ENCODE data around the gene MLLT3.

The MLLT3 gene

GRCh38 chr9:20511686-20512085 lies 110.6 kb downstream of the MLLT3 start:
- no peak overlapping the region for H3K4me3 ChIP-seq (ENCODE audit: low read depth, low read length)
- TF ChIP-seq, protein P1, sequence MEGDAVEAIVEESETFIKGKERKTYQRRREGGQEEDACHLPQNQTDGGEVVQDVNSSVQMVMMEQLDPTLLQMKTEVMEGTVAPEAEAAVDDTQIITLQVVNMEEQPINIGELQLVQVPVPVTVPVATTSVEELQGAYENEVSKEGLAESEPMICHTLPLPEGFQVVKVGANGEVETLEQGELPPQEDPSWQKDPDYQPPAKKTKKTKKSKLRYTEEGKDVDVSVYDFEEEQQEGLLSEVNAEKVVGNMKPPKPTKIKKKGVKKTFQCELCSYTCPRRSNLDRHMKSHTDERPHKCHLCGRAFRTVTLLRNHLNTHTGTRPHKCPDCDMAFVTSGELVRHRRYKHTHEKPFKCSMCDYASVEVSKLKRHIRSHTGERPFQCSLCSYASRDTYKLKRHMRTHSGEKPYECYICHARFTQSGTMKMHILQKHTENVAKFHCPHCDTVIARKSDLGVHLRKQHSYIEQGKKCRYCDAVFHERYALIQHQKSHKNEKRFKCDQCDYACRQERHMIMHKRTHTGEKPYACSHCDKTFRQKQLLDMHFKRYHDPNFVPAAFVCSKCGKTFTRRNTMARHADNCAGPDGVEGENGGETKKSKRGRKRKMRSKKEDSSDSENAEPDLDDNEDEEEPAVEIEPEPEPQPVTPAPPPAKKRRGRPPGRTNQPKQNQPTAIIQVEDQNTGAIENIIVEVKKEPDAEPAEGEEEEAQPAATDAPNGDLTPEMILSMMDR (IDR thresholded peaks at IDR 0.05; ENCODE audit: borderline replicate concordance, insufficient read depth, low read depth, low read length), result no peak

GRCh38 chr9:20509466-20509865 lies 112.8 kb downstream of the MLLT3 start:
- H3K4me3 ChIP-seq (ENCODE audit: low read depth, low read length), result no peak overlapping the region
- TF ChIP-seq, protein P1 (IDR thresholded peaks at IDR 0.05; ENCODE audit: borderline replicate concordance, insufficient read depth, low read depth, low read length), result no peak

- TF ChIP-seq, protein P1 (IDR thresholded peaks at IDR 0.05; ENCODE audit: borderline replicate concordance, insufficient read depth, low read depth, low read length), result no peak
- H3K4me3 ChIP-seq (ENCODE audit: low read depth, low read length), result no peak overlapping the region
Observed at GRCh38 chr9:20508242-20508641, 114.1 kb downstream of the MLLT3 start.

DNA sequence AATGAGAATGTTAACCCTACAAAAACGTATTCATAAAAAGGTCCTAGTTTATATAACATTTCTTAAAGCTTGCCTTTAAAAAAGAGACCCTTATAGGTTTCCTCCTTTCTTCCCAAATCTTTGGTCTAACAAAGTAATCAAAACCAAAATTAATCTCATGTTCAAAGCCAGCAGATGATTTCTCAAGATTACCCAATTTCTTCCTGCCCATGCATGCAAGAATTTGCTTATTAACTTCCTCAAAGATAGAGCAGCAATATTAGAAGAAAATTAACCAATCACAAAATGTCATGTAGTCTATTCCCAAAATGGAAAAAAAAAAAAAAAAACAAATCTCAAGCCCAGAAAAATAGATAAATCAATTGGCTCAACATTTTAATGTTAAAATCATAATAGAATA lies 114.9 kb downstream of the MLLT3 start:
- TF ChIP-seq, protein P1 (IDR thresholded peaks at IDR 0.05; ENCODE audit: borderline replicate concordance, insufficient read depth, low read depth, low read length), result no peak

GRCh38 chr9:20506099-20506900 lies 116.0 kb downstream of the MLLT3 start:
- TF ChIP-seq, protein P1 (IDR thresholded peaks at IDR 0.05; ENCODE audit: borderline replicate concordance, insufficient read depth, low read depth, low read length), result no peak
- H3K4me3 ChIP-seq (ENCODE audit: low read depth, low read length), result no peak overlapping the region

More for the DNA sequence above, 114.9 kb downstream of the MLLT3 start:
- H3K4me3 ChIP-seq (ENCODE audit: low read depth, low read length), result no peak overlapping the region

DNA sequence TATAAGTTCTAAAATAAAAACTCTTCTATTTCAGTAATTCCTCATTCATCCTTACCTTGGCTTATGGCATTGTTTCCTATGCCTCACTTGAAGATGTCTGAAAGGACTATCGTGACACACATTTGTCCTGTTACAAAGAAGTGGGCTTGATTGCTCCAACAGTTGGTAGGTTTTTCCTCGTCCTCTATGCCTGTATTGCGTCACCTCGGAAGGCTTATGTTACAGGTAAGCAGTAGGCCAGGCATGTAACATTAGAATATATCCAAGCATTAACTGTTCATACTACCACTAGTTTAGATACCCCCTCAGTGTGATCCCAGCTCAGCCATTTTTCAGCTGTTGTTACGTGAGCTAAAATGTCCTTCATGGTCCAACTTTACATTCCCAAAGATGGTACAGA lies 116.7 kb downstream of the MLLT3 start:
- TF ChIP-seq, protein P1 (IDR thresholded peaks at IDR 0.05; ENCODE audit: borderline replicate concordance, insufficient read depth, low read depth, low read length), result no peak
- no peak overlapping the region for H3K4me3 ChIP-seq (ENCODE audit: low read depth, low read length)

GRCh38 chr9:20504930-20505329 lies 117.4 kb downstream of the MLLT3 start:
- TF ChIP-seq, protein P1 (IDR thresholded peaks at IDR 0.05; ENCODE audit: borderline replicate concordance, insufficient read depth, low read depth, low read length), result no peak
- H3K4me3 ChIP-seq (ENCODE audit: low read depth, low read length), result no peak overlapping the region
